ENCODE results near the gene ARMH3.
A peak's percentile ranks its signal among the peaks of the same experiment; 100 is the strongest.

Gene ARMH3

GRCh38 chr10:101857802-101858476 is 198.0 kb downstream of the ARMH3 start:
- no peak for DNase-seq (ENCODE audit: low spot score)

- DNase-seq (ENCODE audit: low spot score): no peak
Observed at GRCh38 chr10:101856626-101857025, 199.3 kb downstream of the ARMH3 start.

- DNase-seq (ENCODE audit: low spot score): no peak
Observed at GRCh38 chr10:101851411-101852116, 204.4 kb downstream of the ARMH3 start.

GRCh38 chr10:101850749-101851148 is 205.2 kb downstream of the ARMH3 start:
- no peak for DNase-seq (ENCODE audit: low spot score)

GRCh38 chr10:101848894-101849351 is 207.1 kb downstream of the ARMH3 start:
- DNase-seq (ENCODE audit: low spot score): no peak

GRCh38 chr10:101848408-101848807 is 207.6 kb downstream of the ARMH3 start:
- DNase-seq (ENCODE audit: low spot score): no peak

- DNase-seq (ENCODE audit: low spot score): no peak
Observed at GRCh38 chr10:101845893-101846292, 210.1 kb downstream of the ARMH3 start.

GRCh38 chr10:101843032-101844021 is 212.6 kb downstream of the ARMH3 start, which contains the start of gene KCNIP2:
Gene KCNIP2, minus strand, starts transcription at chr10:101843800. Its CDS starts 232 bp downstream, at chr10:101843568.
- DNase-seq (ENCODE audit: low spot score): peak; percentile 29

- no peak for DNase-seq (ENCODE audit: low spot score)
Observed at GRCh38 chr10:101841826-101842225, 214.1 kb downstream of the ARMH3 start.

- DNase-seq (ENCODE audit: low spot score): peak; percentile 80
Observed at GRCh38 chr10:101840741-101841453, 215.1 kb downstream of the ARMH3 start.

GRCh38 chr10:101840102-101840684 is 215.8 kb downstream of the ARMH3 start:
- no peak for DNase-seq (ENCODE audit: low spot score)

- DNase-seq (ENCODE audit: low spot score): peak; percentile 75
Observed at GRCh38 chr10:101839416-101840063, 216.4 kb downstream of the ARMH3 start.

GRCh38 chr10:101839002-101839401 is 217.0 kb downstream of the ARMH3 start:
- DNase-seq (ENCODE audit: low spot score): no peak

- no peak for DNase-seq (ENCODE audit: low spot score)
Observed at GRCh38 chr10:101838416-101838970, 217.5 kb downstream of the ARMH3 start.

- no peak for DNase-seq (ENCODE audit: low spot score)
Observed at GRCh38 chr10:101837748-101838147, 218.2 kb downstream of the ARMH3 start.

- DNase-seq (ENCODE audit: low spot score): no peak
Observed at GRCh38 chr10:101835362-101835761, 220.6 kb downstream of the ARMH3 start.

GRCh38 chr10:101834341-101834740 is 221.6 kb downstream of the ARMH3 start:
- DNase-seq (ENCODE audit: low spot score): no peak

- no peak for DNase-seq (ENCODE audit: low spot score)
Observed at GRCh38 chr10:101833466-101833865, 222.5 kb downstream of the ARMH3 start.

- DNase-seq (ENCODE audit: low spot score): no peak
Observed at GRCh38 chr10:101832325-101832771, 223.6 kb downstream of the ARMH3 start.

GRCh38 chr10:101831169-101831811 is 224.7 kb downstream of the ARMH3 start:
- DNase-seq (ENCODE audit: low spot score): no peak
